CD1c-positive myeloid dendritic cell (primary cell): ENCODE measurements around the gene GTSE1.

Experiments used
- DNase-seq: peaks from one replicate; pipeline ENCODE4 v3.0.0-alpha.2; 2016; ENCODE audit errors: extremely low spot score

The GTSE1 gene

DNA sequence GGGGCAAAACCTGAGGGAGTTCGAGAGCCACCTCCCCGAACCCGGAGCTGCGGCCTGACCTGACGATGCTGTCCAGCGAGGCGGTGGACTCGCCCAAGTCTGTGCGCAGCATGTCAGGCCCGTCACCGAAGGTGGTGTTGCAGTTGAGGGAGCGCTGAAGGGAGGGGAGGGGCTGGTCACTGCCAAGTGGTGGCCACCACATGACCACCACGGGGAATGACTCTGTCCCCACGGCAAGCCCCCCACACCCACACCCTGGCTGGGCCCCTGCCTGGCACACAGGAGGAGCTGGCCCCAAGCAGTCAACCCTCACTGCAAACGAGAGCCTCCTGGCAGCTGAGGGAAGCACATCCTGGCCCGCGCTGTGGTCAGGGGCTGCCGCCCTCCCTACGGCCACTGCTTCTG, 69.7 kb downstream of the GTSE1 start:
- DNase-seq: no peak

DNA sequence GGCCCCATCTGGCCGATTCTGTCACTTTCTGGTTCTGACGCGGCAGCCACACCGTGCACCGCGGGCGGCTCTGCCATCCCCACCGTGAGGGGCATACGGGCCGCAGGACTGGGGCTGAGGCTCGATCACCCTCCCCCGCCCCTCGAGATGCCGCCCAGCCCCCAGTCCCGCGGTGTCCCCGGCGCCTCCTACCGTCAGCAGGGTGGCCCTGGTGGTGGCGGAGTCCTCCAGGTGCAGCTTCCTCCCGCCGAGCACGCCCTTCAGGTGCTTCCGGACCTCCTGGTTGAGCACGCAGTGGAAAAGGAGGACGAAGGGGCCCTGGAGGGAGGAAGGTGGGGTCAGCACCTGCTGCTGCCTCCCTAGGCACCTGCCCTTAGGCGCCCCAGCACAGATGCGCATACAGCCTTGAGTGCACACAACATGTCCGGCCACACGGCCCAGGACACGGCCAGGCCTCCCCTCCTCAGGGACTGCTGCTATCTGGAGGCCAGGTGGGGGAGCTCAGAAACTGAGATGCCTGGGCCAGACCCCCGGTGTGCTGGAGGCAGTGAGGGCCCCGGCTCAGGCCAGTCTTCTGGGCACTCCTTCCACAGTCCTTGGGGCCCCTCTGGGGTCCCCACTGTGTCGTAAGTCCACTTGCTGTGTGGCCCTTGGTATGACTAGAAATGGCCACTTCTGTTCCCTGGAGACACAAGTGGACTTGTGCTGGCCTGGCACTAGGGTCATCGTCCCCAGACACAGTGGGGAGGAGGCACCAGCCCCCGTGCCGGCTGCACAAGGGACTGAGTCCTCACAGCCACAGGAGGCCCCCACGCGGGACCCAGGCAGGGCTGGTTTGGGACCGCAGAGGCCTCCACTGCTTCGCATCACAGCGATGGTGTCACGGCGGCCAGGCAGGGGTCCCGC, 70.4 kb downstream of the GTSE1 start:
- DNase-seq: no peak

DNA sequence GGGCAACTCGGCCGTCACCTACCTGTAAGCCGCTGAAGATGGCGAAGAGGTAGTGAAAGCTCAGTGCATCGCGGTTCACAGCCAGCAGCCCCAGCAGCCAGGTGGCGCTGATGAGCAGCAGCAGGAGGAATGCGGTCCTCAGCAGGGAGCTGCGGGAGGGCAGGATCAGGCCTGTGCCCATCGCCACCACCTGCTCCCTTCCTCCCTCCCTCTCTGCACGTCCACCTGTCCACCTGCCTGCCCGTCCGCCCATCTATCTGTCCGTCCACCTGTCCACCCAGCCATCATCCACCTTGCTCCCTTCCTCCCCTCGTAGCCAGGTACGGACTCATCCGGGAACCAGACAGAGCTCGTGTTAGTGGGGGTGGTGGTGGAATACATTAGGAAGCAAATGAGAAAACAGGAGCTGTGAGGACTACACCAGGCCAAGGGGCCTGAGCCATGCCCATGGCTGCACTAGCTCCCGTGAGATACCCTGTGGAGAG, 71.1 kb downstream of the GTSE1 start:
- peak; percentile 67 for DNase-seq

DNA sequence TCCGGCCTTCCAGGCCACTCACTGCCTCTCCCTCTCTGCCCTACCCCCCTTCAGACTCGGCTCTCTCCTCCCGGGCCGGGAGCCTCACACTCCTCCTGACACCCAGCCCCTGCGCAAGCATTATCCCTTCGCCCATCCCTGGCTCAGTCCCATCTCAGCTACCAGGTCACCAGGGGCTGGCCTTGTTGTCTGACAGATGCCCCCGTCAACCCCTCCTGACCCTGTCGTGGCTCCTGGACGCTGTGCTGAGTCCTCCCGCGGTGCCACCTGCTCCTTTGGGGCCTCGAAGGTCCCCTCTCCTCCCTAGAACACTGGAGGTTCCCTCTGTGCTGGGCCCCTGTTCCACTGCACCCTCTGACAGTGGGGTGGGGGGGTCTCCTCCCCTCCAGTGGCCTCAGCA, 71.8 kb downstream of the GTSE1 start:
- DNase-seq: no peak

DNA sequence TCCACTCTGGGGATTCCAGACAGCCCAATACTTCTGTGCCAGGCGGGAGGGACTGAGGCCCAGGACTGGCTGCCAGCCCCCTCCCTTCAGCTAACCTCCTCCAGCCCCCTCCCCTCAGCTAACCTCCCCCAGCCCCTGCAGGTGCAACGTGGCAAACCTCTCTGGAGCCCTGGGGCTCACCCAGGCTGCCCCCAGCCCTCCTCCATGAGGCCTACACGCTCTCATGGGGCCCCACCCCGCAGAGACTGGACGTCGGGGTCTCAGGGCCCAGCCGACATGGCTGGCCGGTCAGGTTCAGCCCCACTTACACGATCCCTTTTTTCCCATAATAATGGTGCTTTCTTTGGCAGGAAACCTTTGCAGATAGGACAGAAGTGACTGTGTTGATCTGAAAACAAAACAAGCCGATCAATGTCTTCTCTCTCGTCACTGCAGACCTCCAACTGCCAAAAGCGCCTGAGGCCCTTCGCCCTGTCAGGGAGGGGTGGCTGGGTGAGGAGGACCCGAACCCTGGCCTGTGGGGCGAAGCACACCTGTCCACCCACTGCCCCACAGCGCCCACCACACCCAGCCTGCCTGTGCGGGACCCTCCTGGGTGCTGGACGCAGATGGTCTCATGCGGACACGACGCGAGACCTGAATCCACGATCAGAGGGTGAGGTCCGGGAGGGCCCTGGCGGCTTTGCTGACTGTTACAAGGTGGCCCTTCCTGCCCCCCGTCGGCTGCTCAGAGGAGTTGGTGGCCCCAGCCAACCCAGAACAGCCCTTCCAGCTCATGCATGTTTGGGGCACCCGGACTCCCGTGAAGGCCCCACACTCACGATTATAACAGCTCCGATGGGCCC, 72.4 kb downstream of the GTSE1 start:
- DNase-seq: no peak

DNA sequence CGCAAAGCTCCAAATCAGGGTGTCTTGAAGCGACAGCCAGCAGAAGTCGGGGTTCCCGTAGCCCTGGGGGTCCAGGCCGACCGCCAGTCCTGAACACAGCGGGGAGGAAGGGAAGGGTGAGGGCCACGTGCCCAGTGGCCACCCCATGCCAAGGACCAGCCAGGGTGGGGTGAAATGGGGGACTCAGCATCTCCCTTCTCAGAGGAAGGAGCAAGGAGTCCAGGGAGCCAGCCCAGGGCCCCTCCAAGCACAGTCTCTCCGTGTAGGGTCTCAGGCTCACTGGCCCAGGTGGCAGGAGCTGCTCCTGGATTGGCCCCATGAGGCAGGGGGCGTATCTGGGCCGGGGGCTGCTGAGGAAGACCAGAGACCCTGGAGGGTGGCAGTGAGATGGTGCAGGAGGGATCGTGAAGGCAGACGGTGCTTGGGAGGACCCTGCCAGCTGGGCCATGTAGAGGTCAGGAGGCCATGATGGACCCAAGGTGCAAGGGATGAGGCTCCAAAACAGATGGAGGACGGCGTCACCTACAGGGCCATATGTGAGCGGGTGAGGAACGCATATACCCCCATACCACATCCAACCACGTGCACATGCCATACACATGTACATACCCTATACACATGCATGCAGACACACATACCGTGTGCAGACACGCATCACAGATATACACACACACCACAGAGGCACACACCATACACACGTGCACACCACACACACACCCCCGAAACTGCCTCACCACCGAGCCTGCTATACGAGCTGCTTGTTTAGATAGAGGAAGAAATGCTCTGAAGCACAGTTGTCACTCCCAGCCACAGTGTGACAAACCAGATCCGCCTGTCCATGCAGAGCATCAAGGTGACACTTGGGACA, 73.3 kb downstream of the GTSE1 start:
- no peak for DNase-seq

DNA sequence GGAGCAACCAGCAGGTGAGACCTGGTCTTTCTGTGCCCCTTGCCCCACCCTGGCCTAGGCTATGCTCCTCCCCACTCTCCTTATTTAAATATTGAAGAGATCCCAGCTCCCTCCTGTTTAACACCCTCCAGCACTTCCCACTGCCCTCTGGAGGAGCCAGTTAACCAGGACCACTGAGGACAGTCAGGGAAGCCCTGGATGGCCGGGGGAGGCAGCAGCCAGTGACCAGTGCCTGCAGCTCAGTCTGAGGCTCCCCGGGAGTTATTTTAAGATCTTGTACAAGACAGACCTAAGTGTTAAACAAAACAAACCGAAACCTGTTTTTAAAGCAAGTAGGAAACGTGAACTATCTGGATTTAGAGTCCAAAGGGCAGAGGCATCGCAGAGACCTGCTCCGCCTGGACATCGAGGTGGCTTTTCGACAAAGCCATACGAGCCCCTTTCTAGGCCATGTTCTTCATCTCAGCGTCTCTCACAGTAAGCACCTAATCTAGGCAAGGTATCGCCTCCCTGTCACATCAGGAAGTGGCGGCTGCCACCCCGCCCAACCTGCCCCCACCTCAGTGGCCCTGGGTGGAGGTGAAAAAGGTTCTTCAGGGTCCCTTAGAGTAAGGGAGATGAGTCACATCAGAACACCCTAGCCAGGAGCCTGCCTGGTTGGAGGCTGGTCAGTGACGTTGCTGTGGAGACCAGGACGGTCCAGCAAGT, 74.1 kb downstream of the GTSE1 start:
- DNase-seq: no peak

DNA sequence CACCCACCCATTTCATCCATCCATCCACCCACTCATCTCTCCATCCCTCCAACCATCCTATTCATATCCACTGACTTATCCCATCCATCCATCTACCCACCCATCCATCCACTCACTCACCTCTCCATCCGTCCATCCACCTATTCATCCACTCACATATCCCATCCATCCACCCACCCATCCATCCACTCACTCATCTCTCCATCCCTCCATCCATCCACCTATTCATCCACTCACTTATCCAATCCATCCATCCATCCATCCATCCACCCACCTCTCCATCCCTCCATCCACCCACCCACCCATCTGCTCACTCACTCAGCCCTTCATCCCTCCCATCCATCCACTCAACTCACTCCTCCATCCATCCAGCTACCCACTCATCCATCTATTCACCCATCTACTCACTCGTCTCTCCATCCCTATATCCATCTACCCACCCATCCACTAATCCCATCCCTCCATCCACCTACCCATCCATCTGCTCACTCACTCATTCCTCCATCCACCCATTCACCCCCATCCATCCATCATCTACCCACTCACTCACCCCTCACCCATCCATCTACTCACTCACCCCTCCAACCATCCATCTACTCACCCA, 75.1 kb downstream of the GTSE1 start:
- DNase-seq: no peak

DNA sequence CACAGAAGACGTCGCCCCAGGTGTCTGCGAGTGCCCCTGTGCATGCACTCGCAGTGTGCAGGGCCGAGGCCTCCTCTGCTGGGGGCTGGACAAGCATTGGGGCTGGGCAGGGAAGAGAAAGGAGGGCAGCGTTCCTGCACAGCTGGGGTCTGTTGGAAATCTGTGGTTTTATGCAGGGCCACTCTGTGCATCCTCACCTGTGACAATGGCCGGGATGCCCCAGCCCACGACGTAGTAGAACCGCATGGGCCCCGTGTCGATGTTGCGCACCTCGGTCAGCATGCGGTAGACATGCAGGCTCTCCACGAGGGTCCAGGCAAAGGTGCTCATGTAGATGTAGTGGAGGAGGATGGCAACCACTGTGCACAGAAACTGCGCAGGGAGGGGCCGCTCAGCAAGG, 76.0 kb downstream of the GTSE1 start:
- DNase-seq: no peak

DNA sequence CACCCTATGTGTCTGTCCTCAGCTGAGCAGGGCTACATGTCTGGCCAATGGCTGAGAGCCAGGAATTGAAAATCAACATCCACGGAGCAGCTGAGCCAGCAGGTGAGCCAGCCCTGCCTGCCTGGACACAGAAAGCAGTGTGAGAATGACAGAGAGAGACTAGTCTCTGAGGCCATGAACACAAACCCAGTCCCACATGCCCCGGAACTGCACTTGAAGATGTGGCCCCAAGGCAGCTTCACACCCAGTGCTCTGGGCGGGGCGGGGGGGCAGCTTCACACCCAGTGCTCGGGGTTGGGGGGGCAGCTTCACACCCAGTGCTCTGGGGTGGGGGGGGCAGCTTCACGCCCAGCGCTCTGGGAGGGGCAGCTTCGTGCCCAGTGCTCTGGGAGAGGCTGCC, 76.5 kb downstream of the GTSE1 start:
- no peak for DNase-seq

DNA sequence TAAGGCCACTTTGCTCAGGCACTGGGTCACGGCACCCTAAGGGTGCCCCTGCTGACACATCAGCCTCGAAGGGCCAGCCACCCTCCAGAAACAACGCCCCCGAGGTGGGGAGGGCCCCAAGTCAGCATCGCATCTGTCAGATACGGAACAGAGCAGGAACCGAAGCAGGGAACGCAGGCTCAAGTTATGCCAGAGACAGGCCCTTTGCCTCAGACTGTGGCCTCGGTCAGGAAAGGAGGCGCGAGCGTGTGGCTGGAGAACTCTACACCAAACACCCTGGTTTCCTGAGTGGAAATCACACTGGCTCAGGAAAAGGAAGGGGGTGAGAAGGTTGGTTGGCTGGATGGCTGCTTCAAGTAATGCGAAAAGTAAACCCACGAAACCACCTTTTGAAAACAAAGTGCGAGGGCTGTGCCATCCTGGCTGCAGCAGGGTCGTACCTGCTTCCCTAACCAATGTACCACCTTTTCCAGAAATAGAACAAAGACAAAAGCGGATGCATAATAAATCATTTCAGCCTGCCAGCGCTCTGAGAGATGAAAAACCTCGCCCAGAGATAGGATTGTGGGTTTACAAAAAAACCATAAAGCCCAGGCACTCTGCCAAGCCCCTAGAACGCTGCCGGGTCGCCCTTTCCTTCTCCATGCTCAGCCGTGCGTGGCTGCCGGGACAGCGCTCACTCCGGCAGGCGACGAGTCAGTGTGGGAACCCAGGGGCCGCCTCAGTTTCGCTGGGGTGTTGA, 77.4 kb downstream of the GTSE1 start:
- DNase-seq: peak; percentile 3

DNA sequence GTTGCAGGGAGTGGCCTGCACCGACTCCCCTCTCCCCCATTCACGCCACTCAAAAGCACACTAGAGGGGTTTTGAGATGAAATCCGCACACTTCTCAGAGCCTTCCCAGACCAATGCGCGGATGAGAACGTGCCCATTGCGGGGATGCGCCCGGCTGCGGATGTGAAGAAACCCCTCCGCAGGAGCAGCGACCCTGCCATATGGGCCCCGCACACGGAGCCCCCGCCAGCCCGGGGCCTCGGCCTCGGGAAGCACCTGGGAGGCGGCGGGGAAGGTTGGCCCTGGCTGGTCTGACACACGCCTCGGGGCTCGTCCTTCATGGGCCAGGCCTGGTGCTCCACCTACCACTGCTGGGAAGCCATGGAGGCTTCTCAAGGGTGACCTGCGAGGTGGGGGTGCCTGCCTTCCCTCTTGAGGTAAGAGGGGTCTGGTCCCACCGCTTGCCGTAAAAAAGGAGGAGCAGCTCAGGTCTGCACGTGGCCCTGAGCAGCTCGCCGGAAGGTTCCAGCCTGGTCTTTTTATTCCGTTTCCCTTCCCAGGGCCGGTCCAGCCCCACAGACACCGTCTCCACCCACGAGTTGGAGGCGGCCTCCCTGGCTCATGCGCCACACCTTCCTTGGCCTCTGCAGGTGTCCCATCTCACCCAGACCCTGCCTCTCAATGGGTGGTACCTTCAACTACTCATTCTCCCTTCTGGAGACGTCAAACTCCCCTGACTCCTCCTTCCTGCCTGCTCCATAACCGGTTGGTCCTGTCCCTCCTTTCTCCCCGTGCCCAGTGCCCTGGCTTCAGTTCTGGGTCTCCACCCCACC, 78.2 kb downstream of the GTSE1 start:
- DNase-seq: no peak

DNA sequence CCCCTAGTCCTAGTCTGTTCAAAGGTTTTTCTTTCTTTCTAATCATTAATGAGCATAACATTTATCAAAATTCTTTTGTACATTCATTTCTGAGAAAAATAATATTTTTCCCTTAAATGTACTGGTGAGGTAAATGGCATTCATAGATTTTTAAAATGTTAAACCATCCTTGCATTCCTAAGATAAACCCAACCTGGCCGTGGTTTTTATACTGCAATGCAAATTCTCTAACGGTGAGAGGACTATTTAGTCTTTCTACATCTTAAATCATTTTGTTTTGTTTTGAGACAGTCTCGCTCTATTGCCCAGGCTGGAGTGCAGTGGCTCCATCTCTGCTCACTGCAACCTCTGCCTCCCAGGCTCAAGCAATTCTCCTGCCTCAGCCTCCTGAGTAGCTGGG, 79.4 kb downstream of the GTSE1 start:
- DNase-seq: no peak

DNA sequence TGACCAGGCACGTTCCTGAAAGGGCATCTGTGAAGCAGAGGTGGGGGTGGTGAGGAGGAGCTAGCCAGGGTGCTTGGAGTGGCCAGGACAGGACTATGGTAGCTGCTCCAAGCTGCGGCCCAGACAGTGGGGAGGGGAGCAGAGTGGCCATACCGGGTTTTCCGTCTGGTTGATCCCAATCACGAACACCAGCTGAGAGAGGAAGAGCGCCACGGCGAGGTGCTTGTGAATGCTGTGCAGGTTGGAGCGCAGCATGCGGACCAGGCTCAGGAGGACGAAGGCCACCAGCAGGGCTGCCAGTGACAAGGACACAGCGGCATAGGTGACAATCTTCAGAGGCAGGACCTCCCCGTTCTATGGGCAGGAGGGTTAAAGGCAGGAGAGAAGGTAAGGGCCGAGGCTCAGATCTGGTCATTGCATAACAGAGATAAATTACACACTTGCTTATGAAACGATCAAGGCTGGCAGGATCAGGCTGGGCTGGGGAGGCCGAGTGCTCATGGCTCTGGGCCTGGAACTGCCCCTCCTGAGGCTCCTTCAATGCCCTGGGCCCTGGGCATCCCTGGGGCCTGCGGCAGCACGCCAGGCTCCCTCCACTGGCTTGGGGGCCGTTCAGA, 80.3 kb downstream of the GTSE1 start:
- DNase-seq: no peak

DNA sequence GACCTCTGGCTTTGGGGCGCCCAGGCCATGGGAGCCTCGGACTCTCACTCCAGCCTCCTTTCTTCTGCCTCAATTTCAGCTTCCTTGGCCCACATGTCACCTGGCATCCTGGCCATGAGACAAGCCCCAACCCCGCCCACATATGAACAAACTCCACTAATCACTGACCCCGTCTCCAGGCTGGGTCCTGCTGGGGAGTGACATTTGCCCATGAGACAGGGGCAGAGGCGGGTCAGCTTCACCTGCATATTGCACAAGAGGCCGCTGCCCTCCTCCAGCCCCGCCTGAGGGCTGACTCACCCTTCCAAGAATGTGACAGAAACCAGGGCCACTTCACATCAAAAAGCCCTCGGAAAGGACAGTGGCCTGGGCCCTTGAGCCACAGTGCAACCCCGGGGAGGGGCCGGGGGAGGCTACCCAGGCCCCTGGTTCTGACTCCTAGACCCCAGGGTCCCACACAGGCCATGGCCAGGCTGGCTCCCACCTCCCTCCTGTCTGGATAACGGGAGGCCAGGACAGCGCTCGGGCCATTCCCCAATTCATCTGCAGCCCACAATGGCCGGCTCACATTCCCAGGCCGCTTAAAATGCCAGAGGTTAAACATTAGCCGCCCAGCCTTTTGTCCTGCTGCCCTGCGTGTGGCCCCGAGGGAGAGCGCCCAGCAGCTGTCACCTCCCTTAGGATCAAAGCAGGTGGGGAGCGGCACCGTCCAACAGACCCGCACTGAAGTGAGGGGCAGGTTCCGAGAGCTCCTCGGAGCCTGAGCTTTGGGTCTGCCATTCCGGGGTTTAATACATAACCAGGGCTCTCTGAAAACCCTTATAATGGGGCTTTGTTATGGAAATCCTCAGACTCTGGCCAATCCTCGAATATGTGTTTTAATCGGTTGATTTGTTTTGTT, 81.1 kb downstream of the GTSE1 start:
- no peak for DNase-seq

DNA sequence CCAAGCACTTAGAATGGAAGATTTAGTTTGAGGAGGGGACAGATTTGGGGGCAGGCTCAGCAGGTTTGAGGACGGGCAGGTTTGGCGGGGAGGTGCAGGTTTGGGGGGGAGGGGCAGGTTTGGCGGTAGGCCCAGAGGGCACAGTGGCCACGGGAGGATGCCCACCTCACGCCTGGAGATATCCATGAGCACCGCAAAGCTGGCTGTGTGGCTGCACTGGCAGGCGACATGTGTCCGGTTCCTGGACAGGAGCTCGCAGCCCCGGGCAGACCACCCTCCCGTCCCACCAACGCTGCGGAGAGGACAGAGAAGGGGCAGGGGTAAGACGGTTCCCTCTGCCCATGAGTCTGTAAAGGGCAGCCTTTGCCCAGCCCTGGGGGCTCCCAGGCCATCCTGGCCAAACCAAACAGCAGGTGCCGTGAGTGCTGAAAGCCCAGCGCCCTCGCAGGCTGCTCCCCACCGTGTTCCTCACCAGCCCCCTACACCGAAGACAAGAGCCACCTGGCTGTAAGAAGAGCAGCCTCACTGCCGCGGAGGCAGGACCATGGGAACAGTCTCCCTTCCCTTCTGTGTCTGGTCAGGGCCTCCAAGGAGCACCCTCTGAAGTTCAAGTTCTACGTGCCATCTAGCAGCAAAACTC, 81.9 kb downstream of the GTSE1 start:
- no peak for DNase-seq
